HT-29 (cell line): ENCODE results near the gene STAM2. TPM values are rescaled to one million over a fixed set of nuclear protein-coding genes. Genes with fewer than 3 reads are reported as not detected.
A peak's percentile ranks its signal among the peaks of the same experiment; 100 is the strongest.
"Not testable (repeated sequence)": the region's sequence is repeated elsewhere in the genome, so short reads cannot be mapped to it uniquely, and the experiment has no call there.

ENCODE experiments used
- DNase-seq: peaks from one replicate; pipeline ENCODE4 v3.0.0-alpha.2; 2015; ENCODE audit warnings: low spot score
- total RNA-seq: library from RNA; depleted of rRNA; stranded (reverse); fragments of >200 nt; shearing (Covaris generic); gene quantifications from 2 replicates; pipeline ENCODE4 v1.2.3, GENCODE V29; 2014; rRNA removed

STAM2 gene
- 8.3 and 9.0 TPM in 2 replicates for total RNA-seq

GRCh38 chr2:152175368-152176112 is at the start of gene STAM2:
TSS of gene STAM2 (minus strand) at chr2:152175763. CDS start at chr2:152175642, 121 bp downstream.
- peak; percentile 95 for DNase-seq

- DNase-seq, result no peak
Measured at GRCh38 chr2:152223977-152224376, 48.4 kb upstream of the STAM2 start.

GRCh38 chr2:152222975-152223637 is 47.5 kb upstream of the STAM2 start:
- DNase-seq, result peak; percentile 30

DNA sequence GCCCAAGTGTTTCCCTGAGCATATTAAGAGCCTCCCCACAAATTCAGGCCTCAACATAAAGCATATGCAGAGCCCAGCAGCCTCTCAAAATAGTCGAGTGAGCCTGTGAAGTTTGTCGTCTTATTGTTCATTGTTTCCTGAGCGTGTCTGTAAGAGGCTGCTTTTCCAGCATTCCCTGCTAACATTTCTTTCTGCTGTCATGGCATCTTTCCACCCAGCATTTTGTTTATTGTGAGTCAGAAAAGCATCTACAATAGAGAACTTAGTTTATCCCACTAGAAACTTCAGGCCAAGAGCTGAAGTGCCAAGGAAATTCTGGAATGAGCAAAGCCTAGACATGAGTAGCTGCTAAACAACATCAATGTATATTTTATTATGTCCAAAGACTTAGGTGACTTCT is 46.3 kb upstream of the STAM2 start:
- DNase-seq, result no peak

DNA sequence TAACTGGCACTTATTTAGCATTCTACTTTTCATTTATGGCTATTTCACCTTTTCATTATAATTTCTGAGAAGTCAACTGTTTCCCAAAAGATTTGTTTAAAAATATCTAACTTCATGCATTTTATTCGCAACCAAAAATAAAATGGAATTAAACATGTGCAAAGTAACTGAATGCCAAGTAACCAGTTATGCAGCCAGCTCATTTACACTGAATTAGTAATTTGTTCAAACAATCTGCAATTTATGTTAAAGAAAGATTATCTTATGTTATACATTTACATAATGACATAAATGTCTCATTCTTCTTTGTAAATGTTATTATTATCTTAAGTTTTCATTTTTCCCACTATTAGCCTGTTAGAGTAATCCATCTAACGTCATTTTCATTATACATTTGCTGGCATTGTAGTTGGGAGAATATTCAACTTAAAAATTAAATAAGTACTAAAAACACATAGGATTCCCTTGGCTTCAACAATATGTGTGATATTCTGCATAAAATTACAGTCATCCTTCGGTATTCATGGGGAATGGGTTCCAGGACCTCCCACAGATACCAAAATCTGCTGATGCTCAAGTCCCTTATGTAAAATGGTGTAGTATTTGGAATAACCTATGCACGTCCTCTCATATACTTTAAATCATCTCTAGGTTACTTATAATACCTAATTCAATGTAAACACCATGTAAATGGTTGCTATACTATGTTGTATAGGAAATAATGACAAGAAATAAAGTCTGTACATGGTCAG is 43.7 kb upstream of the STAM2 start:
- DNase-seq, result no peak

- DNase-seq, result no peak
Measured at GRCh38 chr2:152201466-152201830, 25.9 kb upstream of the STAM2 start.

DNA sequence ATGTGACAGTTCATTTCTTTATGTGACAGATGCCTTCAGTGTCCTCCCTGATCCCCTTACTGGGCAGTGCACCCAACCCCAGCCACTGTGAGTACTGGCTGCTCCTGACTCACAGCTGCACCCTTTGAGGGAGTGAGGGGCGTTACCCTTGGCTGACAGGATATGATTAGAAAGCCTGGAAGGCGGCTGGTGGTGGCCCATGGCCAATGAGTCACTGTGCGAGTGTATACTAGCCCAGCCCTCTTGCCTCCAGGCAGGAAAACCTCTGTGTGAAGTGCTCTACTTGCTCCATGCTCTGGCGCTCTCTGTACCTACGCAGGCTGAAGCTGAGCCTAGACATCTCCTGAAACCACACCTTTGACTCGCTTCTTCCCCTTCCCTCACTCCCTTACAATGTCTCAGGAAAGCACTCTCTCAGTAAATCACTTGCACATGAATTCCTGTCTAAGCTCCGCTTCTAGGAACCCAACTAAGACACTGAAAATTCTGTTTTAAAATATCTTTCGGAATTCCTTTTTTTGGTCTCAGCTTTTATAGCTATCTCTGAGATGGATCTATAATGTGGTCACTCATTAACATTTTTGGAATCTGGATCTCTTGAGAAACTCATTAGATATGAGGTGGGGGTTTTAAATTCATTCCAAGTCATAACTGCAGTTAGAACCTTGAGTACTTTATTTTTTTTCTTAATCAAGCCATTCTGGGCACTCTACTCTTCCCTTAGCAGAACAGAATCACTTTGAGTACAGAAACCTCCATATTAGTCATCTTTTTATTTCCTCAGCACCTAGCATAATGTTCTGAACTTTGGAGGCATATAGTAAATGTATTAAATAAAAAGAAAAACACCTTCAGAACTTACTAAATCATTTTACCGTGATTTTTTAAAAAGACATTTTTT is 25.3 kb upstream of the STAM2 start:
- peak; percentile 68 for DNase-seq

GRCh38 chr2:152200101-152200500 is 24.5 kb upstream of the STAM2 start:
- no peak for DNase-seq

- no peak for DNase-seq
Measured at GRCh38 chr2:152198499-152198898, 22.9 kb upstream of the STAM2 start.

- DNase-seq, result not testable (repeated sequence)
Measured at GRCh38 chr2:152197508-152198284, 22.1 kb upstream of the STAM2 start.

- peak; percentile 63 for DNase-seq
Measured at GRCh38 chr2:152189622-152190495, 14.3 kb upstream of the STAM2 start.

DNA sequence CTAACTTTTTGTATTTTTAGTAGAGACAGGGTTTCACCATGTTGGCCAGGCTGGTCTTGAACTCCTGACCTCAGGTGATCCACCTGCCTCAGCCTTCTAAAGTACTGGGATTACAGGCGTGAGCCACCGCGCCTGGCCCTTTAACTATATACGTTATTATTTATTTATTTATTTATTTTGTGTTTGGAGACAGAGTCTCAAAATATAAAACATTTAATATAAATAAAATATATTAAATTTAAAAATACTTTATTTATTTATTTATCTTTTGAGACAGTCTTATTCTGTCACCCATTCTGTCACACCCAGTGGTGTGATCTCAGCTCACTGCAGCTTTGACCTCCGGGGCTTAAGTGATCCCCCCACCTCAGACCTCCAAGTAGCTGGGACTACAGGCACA is 11.2 kb upstream of the STAM2 start:
- DNase-seq, result not testable (repeated sequence)

- DNase-seq, result no peak
Measured at GRCh38 chr2:152186262-152186661, 10.7 kb upstream of the STAM2 start.

- no peak for DNase-seq
Measured at GRCh38 chr2:152183401-152184073, 8.0 kb upstream of the STAM2 start.

GRCh38 chr2:152177667-152178066 is 2.1 kb upstream of the STAM2 start:
- not testable (repeated sequence) for DNase-seq

DNA sequence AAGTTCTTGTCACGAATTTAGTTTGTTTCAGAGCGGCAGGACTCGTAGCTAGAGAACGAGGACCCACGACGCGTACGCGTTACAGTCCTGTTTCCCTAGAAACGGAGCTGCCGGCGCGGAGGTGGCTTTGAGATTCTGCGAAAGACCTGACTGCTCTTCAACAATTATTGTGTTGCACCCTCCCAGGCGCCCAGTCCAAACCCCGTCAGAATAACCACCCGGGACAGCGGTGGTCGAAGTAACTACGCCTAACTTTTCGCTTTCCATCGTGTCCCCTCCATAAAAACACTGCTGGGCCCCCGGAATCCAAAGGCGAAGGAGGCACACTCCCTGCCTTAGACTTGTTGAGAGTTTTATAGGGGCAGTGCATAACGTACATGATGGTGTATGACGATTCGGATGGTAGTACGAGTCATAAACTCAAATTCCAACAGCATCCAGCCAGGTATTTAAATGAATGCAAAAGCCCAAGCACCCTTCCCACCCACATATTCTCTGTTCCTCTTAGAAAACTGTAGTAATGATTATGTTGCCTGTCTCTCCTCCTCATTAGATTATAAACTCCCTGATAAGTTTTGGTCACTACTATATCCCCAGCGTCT is 651 bp upstream of the STAM2 start:
- DNase-seq, result no peak

- no peak for DNase-seq
Measured at GRCh38 chr2:152175012-152175367, 573 bp downstream of the STAM2 start.

DNA sequence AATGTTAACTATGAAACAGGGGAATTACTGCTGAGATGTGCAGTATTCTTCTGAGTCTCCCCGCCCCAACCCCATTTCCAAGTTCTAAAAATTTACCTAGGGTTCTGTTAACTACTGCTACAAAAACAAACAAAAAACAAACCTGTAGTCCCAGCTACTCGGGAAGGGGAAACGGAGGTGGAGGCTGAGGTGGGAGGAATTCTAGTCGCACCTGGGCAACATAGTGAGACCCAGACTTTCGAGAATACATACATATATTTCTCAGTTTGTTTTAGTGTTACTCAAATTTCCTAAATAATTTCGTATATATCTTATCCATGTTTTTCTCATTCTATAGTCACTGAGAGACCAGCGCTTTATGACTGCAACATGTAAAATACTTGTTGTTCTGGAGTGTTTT is 989 bp downstream of the STAM2 start:
- peak; percentile 3 for DNase-seq

GRCh38 chr2:152173831-152174230 is 1.7 kb downstream of the STAM2 start:
- no peak for DNase-seq
